Left lung (tissue), 10 donors: ENCODE results near the gene AKAP13. TPM values are rescaled to one million over a fixed set of nuclear protein-coding genes. Genes with fewer than 3 reads are reported as not detected.

Source experiments
- ATAC-seq: fragments of 200-7000 bp; cut with Tn5 transposase; one replicate; pipeline ENCODE4 v1.9.1; 2020; ENCODE audit warnings: moderate library complexity
- DNase-seq, 4 donors: peaks; one replicate each; pipeline ENCODE4 v3.0.0-alpha.2; 2013 to 2020
- H3K27ac ChIP-seq, 2 donors: fragments of 200-600 bp; sonication (generic) in 1 of 2; one replicate each; pipeline versions ENCODE4 v1.5.0 to v1.8.0; 2020 to 2021
- H3K27me3 ChIP-seq, 2 donors: fragments of 200-600 bp; sonication (generic) in 1 of 2; one replicate each; pipeline versions ENCODE4 v1.5.0 to v1.8.0; 2020 to 2021
- H3K36me3 ChIP-seq, 2 donors: fragments of 200-600 bp; sonication (generic) in 1 of 2; one replicate each; pipeline versions ENCODE4 v1.5.0 to v1.8.0; 2020 to 2021
- H3K4me1 ChIP-seq, 2 donors: fragments of 200-600 bp; one replicate each; pipeline ENCODE4 v1.8.0; 2021
- H3K4me3 ChIP-seq, 2 donors: fragments of 200-600 bp; sonication (generic) in 1 of 2; one replicate each; pipeline versions ENCODE4 v1.5.0 to v1.8.0; 2020 to 2021; ENCODE audit warnings: mild to moderate bottlenecking in 1 of 2
- H3K9me3 ChIP-seq, 2 donors: fragments of 200-600 bp; sonication (generic) in 1 of 2; one replicate each; pipeline versions ENCODE4 v1.5.0 to v1.8.0; 2020 to 2021
- intact Hi-C, 2 donors: fragments of 100-400 bp; cut with DNase I; formaldehyde crosslinking; loops; one replicate each; pipeline versions ENCODE4 v1.11.2 to v1.14.2; 2022
- polyA plus RNA-seq, 6 donors: library from polyadenylated mRNA; unstranded; fragments of 120-200 nt; gene quantifications; one replicate each; pipeline ENCODE4 v1.2.1, GENCODE V29; 2013; ENCODE audit not compliant: insufficient read length in 6 of 6
- total RNA-seq, 2 donors: library from RNA; stranded (reverse); fragmentation: NEBNext Ultra II Directional; extraction: Animal tissue kit (Norgen Biotek cat#: 25700); gene quantifications; one replicate each; pipeline ENCODE4 v1.2.1, GENCODE V29; 2021
- TF ChIP-seq, protein P1 (sequence below), 2 donors: fragments of 200-600 bp; sonication (generic) in 1 of 2; IDR thresholded peaks; one replicate each; pipeline versions ENCODE4 v1.5.0 to v1.8.0; 2021; ENCODE audit warnings: antibody characterized with exemption in 2 of 2
- donor health status: DM: no; HTN: yes; CAD: no.
- donor health status: DM: no; HTN: no; CAD: no.

The AKAP13 gene
- total and polyA plus RNA-seq, 8 donors: 93.6 to 346 (median 102) TPM

GRCh38 chr15:85725019-85725418, 344.6 kb downstream of the AKAP13 start:
- peak; percentile 7 for ATAC-seq

GRCh38 chr15:85725564-85725963, 345.2 kb downstream of the AKAP13 start:
- no peaks in the 10 kb centered on the region for H3K27me3 ChIP-seq
- no peaks in the 10 kb centered on the region for H3K9me3 ChIP-seq
- peaks cover 5 to 20% of the 10 kb centered on the region in 2 donors for H3K4me1 ChIP-seq
- ATAC-seq: peak; percentile 4
- TF ChIP-seq, protein P1, sequence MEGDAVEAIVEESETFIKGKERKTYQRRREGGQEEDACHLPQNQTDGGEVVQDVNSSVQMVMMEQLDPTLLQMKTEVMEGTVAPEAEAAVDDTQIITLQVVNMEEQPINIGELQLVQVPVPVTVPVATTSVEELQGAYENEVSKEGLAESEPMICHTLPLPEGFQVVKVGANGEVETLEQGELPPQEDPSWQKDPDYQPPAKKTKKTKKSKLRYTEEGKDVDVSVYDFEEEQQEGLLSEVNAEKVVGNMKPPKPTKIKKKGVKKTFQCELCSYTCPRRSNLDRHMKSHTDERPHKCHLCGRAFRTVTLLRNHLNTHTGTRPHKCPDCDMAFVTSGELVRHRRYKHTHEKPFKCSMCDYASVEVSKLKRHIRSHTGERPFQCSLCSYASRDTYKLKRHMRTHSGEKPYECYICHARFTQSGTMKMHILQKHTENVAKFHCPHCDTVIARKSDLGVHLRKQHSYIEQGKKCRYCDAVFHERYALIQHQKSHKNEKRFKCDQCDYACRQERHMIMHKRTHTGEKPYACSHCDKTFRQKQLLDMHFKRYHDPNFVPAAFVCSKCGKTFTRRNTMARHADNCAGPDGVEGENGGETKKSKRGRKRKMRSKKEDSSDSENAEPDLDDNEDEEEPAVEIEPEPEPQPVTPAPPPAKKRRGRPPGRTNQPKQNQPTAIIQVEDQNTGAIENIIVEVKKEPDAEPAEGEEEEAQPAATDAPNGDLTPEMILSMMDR (IDR thresholded peaks at IDR 0.05): no peak
- H3K36me3 ChIP-seq: peaks cover 0 to 100% of the 10 kb centered on the region in 2 donors
- DNase-seq: no peak
- intact Hi-C loops: no loop called here
- peak overlapping the region; percentile 37 to 38 for H3K27ac ChIP-seq
- no peak overlapping the region for H3K4me3 ChIP-seq

More at GRCh38 chr15:85725019-85725418, 344.6 kb downstream of the AKAP13 start:
- TF ChIP-seq, protein P1 (IDR thresholded peaks at IDR 0.05): no peak
- intact Hi-C loops: no loop called here
- Histone ChIP-seq H3K4me1 (peaks cover 5 to 17% of the 10 kb centered on the region in 2 donors), H3K27me3 (no peaks in the 10 kb centered on the region), H3K27ac (peak overlapping the region; percentile 37 to 38), H3K4me3 (no peak overlapping the region), H3K9me3 (no peaks in the 10 kb centered on the region), H3K36me3 (peaks cover 0 to 100% of the 10 kb centered on the region in 2 donors)
- DNase-seq: no peak

- H3K4me1 ChIP-seq: peaks cover 5 to 20% of the 10 kb centered on the region in 2 donors
- H3K36me3 ChIP-seq: peaks cover 0 to 100% of the 10 kb centered on the region in 2 donors
- no peaks in the 10 kb centered on the region for H3K9me3 ChIP-seq
- H3K27ac ChIP-seq: peak overlapping the region; percentile 37 to 38
- ATAC-seq (no peak), DNase-seq (no peak)
- no peak overlapping the region for H3K4me3 ChIP-seq
- intact Hi-C loops: no loop called here
- TF ChIP-seq, protein P1 (IDR thresholded peaks at IDR 0.05): no peak
- H3K27me3 ChIP-seq: no peaks in the 10 kb centered on the region
Measured at GRCh38 chr15:85726454-85726853, 346.1 kb downstream of the AKAP13 start.

- Histone ChIP-seq H3K4me3 (no peak overlapping the region), H3K27ac (peak overlapping the region in 1 of 2 donors; percentile 38), H3K36me3 (peaks cover 0 to 100% of the 10 kb centered on the region in 2 donors), H3K27me3 (no peaks in the 10 kb centered on the region), H3K4me1 (peaks cover 5 to 20% of the 10 kb centered on the region in 2 donors), H3K9me3 (no peaks in the 10 kb centered on the region)
- DNase-seq (no peak), ATAC-seq (no peak)
- TF ChIP-seq, protein P1 (IDR thresholded peaks at IDR 0.05): no peak
- intact Hi-C loops: no loop called here
Measured at GRCh38 chr15:85727068-85727467, 346.7 kb downstream of the AKAP13 start.

DNA sequence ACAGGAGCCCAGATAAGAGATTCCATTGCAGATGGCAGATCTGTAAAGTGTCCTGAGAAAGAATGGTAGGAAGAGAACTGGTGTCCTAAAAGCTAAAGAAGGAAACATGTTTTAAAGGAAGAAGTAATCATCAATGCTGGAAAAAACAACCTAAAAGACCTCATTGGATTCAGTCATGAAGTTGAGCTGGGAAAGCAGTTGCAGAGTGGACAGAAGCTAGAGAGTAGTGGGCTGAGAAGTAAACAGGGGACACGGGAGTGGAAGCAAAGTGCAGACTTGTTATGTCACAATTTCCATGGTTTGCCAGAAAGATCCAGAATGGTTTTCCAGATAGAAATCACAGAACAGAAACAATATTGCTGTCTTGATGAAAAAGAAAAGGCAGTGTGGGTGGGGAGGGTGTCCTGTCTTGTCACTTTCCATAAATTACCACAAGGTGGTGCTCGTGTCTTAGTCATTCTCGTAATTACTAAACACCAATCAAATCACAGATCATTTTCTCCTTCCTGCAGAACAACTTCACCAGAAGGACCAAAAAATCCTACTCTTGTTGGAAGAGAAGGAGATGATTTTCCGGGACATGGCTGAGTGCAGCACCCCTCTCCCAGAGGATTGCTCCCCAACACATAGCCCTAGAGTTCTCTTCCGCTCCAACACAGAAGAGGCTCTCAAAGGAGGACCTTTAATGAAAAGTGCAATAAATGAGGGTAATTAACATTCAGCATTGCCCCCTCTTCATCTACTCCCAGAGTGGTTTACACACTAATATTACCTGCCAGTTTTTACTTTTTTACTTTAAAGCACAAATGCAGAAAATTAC, 349.8 kb downstream of the AKAP13 start:
- peak; percentile 77 for ATAC-seq
- peaks cover 3 to 100% of the 10 kb centered on the region in 2 donors for H3K36me3 ChIP-seq
- no peak overlapping the region for H3K4me3 ChIP-seq
- H3K4me1 ChIP-seq: peaks cover 0 to 8% of the 10 kb centered on the region in 2 donors
- H3K27ac ChIP-seq: peak overlapping the region in 1 of 2 donors; percentile 55
- TF ChIP-seq, protein P1 (IDR thresholded peaks at IDR 0.05): peak; percentile 64 to 75
- H3K9me3 ChIP-seq: peaks cover 0 to 7% of the 10 kb centered on the region in 2 donors
- DNase-seq: peak in 2 of 4 donors; percentile 73 to 78
- no peaks in the 10 kb centered on the region for H3K27me3 ChIP-seq
- intact Hi-C loops: loop anchor here in 1 of 2 donors (5.0 kb wide), 1 partner anchor 112 kb away; no protein-coding TSS in a partner anchor
